Thyroid gland (tissue), 4 donors: ENCODE results near the gene MEX3D. TPM values are rescaled to one million over a fixed set of nuclear protein-coding genes. Genes with fewer than 3 reads are reported as not detected.

Experiments
- DNase-seq, 2 donors: peaks; one replicate each; pipeline ENCODE4 v3.0.0-alpha.2; 2019
- H3K27ac ChIP-seq, 3 donors: fragments of 200-600 bp; sonication (generic); 1 replicate in 2 of 3; 2 replicates in 1 of 3; pipeline ENCODE4 v1.5.1; 2016 to 2019; ENCODE audit warnings: mild to moderate bottlenecking in 1 of 3, moderate library complexity in 1 of 3
- H3K27me3 ChIP-seq: fragments of 200-600 bp; sonication (generic); one replicate; pipeline ENCODE4 v1.5.1; 2019
- H3K36me3 ChIP-seq, 2 donors: fragments of 200-600 bp; sonication (generic); one replicate each; pipeline ENCODE4 v1.5.1; 2016 to 2019
- H3K4me1 ChIP-seq, 2 donors: fragments of 200-600 bp; sonication (generic); one replicate each; pipeline ENCODE4 v1.5.1; 2017 to 2019
- H3K4me3 ChIP-seq, 3 donors: fragments of 200-600 bp; sonication (generic); replicated peaks in 1 of 3; 1 replicate in 2 of 3; 2 replicates in 1 of 3; pipeline ENCODE4 v1.5.1; 2016; ENCODE audit warnings: mild to moderate bottlenecking in 1 of 3
- H3K9me3 ChIP-seq: fragments of 200-600 bp; sonication (generic); one replicate; pipeline ENCODE4 v1.5.1; 2017
- CTCF ChIP-seq, 6 experiments: fragments of 200-600 bp in 3 of 6; fragments of 450-650 bp in 3 of 6; sonication (generic) in 3 of 6; IDR thresholded peaks; one replicate each; pipeline ENCODE4 v1.5.1; 2016 to 2019; ENCODE audit warnings: antibody characterized with exemption in 6 of 6, mild to moderate bottlenecking in 2 of 6, inconsistent platforms in 1 of 6, moderate library complexity in 1 of 6
- POLR2A ChIP-seq, 2 donors: fragments of 450-650 bp; IDR thresholded peaks; one replicate each; pipeline ENCODE4 v1.6.1; 2017; ENCODE audit warnings: antibody characterized with exemption in 2 of 2, mild to moderate bottlenecking in 2 of 2, moderate library complexity in 1 of 2
- WGBS, 2 donors: methylation state at CpG; one replicate each; pipeline ENCODE4 v1.1.5; 2017; 5-methylcytosine and 5-hydroxymethylcytosine counted together
- intact Hi-C: fragments of 100-400 bp; cut with DNase I; formaldehyde crosslinking; loops from one replicate; pipeline ENCODE4 v1.15.1; 2023
- total RNA-seq, 4 donors: library from RNA; depleted of rRNA; stranded (reverse); fragments of >200 nt; gene quantifications; one replicate each; pipeline ENCODE4 v1.2.3, GENCODE V29; 2016

Gene MEX3D
- total RNA-seq, 4 donors from 2014 or later, result 18.4 to 31.8 (median 26.4) TPM

GRCh38 chr19:1575323-1576241, 7.5 kb upstream of the MEX3D start:
- WGBS, 2 donors, result 88 to 89% methylated on average over 20 to 22 of the region's 22 CpGs
- no peak for DNase-seq

GRCh38 chr19:1574354-1575136, 6.4 kb upstream of the MEX3D start:
- TF ChIP-seq CTCF (IDR thresholded peaks at IDR 0.05) (no peak), POLR2A (IDR thresholded peaks at IDR 0.05) (no peak)
- H3K36me3 ChIP-seq, result peaks cover 0 to 12% of the 10 kb centered on the region in 2 donors
- H3K9me3 ChIP-seq, result no peaks in the 10 kb centered on the region
- H3K4me1 ChIP-seq, result no peaks in the 10 kb centered on the region
- intact Hi-C loops, result no loop called here
- WGBS, 2 donors, result 79 to 87% methylated on average over 25 to 32 of the region's 34 CpGs
- no peak for DNase-seq
- H3K27me3 ChIP-seq, result no peaks in the 10 kb centered on the region
- no peak overlapping the region for H3K27ac ChIP-seq
- no peak overlapping the region for H3K4me3 ChIP-seq

More at GRCh38 chr19:1575323-1576241, 7.5 kb upstream of the MEX3D start:
- Histone ChIP-seq H3K9me3 (no peaks in the 10 kb centered on the region), H3K4me3 (no peak overlapping the region), H3K27me3 (no peaks in the 10 kb centered on the region), H3K4me1 (no peaks in the 10 kb centered on the region), H3K36me3 (peaks cover 6 to 20% of the 10 kb centered on the region in 2 donors), H3K27ac (no peak overlapping the region)
- TF ChIP-seq CTCF (IDR thresholded peaks at IDR 0.05) (no peak), POLR2A (IDR thresholded peaks at IDR 0.05) (no peak)
- intact Hi-C loops, result no loop called here

GRCh38 chr19:1572795-1573194, 4.7 kb upstream of the MEX3D start:
- Histone ChIP-seq H3K4me3 (no peak overlapping the region), H3K27ac (no peak overlapping the region), H3K27me3 (no peaks in the 10 kb centered on the region), H3K9me3 (no peaks in the 10 kb centered on the region), H3K36me3 (peaks cover 0 to 9% of the 10 kb centered on the region in 2 donors), H3K4me1 (peaks cover 3 to 6% of the 10 kb centered on the region in 2 donors)
- TF ChIP-seq CTCF (IDR thresholded peaks at IDR 0.05), result no peak
- no peak for TF ChIP-seq POLR2A (IDR thresholded peaks at IDR 0.05)
- 85 to 87% methylated on average over 9 of the region's 9 CpGs for WGBS, 2 donors
- intact Hi-C loops, result no loop called here
- DNase-seq, result no peak

- H3K27ac ChIP-seq, result no peak overlapping the region
- WGBS, 2 donors, result 89 to 92% methylated on average over 12 of the region's 12 CpGs
- intact Hi-C loops, result no loop called here
Observed at GRCh38 chr19:1571358-1571757, 3.2 kb upstream of the MEX3D start.

More at GRCh38 chr19:1571358-1571757, 3.2 kb upstream of the MEX3D start:
- Histone ChIP-seq H3K4me3 (no peak overlapping the region), H3K36me3 (no peaks in the 10 kb centered on the region), H3K4me1 (peaks cover 4 to 6% of the 10 kb centered on the region in 2 donors), H3K27me3 (no peaks in the 10 kb centered on the region), H3K9me3 (no peaks in the 10 kb centered on the region)
- no peak for DNase-seq
- TF ChIP-seq POLR2A (IDR thresholded peaks at IDR 0.05), result no peak
- TF ChIP-seq CTCF (IDR thresholded peaks at IDR 0.05), result no peak
